Duodenal mucosa (tissue), 2 donors: ENCODE results near the gene KIF1B.
"Not testable (repeated sequence)": the region's sequence is repeated elsewhere in the genome, so short reads cannot be mapped to it uniquely, and the experiment has no call there.

Experiments
- H3K27ac ChIP-seq: one replicate; pipeline ENCODE4 v1.7.0; 2013; ENCODE audit warnings: low read depth, low read length
- H3K27me3 ChIP-seq, 2 donors: one replicate each; pipeline ENCODE4 v1.7.0; 2013; ENCODE audit warnings: low read length in 2 of 2, control low read depth in 1 of 2; ENCODE audit not compliant: insufficient read depth in 2 of 2, control insufficient read depth in 1 of 2
- H3K36me3 ChIP-seq, 2 donors: one replicate each; pipeline ENCODE4 v1.7.0; 2013; ENCODE audit warnings: low read length in 2 of 2, control low read depth in 1 of 2; ENCODE audit not compliant: insufficient read depth in 2 of 2, control insufficient read depth in 1 of 2
- H3K4me1 ChIP-seq, 2 donors: one replicate each; pipeline ENCODE4 v1.7.0; 2013; ENCODE audit warnings: low read length in 2 of 2, control low read depth in 1 of 2; ENCODE audit not compliant: insufficient read depth in 2 of 2, control insufficient read depth in 1 of 2
- H3K4me3 ChIP-seq, 2 donors: one replicate each; pipeline ENCODE4 v1.7.0; 2013; ENCODE audit warnings: low read length in 2 of 2, low read depth in 1 of 2
- H3K9ac ChIP-seq, 2 donors: one replicate each; pipeline ENCODE4 v1.7.0; 2013; ENCODE audit warnings: low read length in 2 of 2, low read depth in 1 of 2
- H3K9me3 ChIP-seq, 2 donors: one replicate each; pipeline ENCODE4 v1.7.0; 2013; ENCODE audit warnings: low read length in 2 of 2, control low read depth in 1 of 2; ENCODE audit not compliant: control insufficient read depth in 1 of 2

KIF1B gene

GRCh38 chr1:10415211-10415930 is 205.0 kb downstream of the KIF1B start:
- Histone ChIP-seq H3K4me3 (no peak overlapping the region), H3K27ac (no peak overlapping the region), H3K9ac (no peak overlapping the region), H3K36me3 (peaks cover 65 to 84% of the 10 kb centered on the region in 2 donors), H3K27me3 (no peaks in the 10 kb centered on the region), H3K4me1 (peaks cover 0 to 4% of the 10 kb centered on the region in 2 donors), H3K9me3 (no peaks in the 10 kb centered on the region)

- H3K4me1 ChIP-seq, H3K27me3 ChIP-seq, H3K9me3 ChIP-seq, H3K9ac ChIP-seq, H3K27ac ChIP-seq, H3K4me3 ChIP-seq: not testable (repeated sequence)
- H3K36me3 ChIP-seq = peaks cover 61 to 84% of the 10 kb centered on the region in 2 donors
Measured at GRCh38 chr1:10415967-10416366, 205.6 kb downstream of the KIF1B start.

GRCh38 chr1:10418741-10419140 is 208.4 kb downstream of the KIF1B start:
- H3K9ac ChIP-seq, H3K4me3 ChIP-seq, H3K9me3 ChIP-seq, H3K4me1 ChIP-seq, H3K27me3 ChIP-seq, H3K27ac ChIP-seq: not testable (repeated sequence)
- H3K36me3 ChIP-seq = peaks cover 36 to 63% of the 10 kb centered on the region in 2 donors

- Histone ChIP-seq H3K4me3 (no peak overlapping the region), H3K36me3 (peaks cover 36 to 61% of the 10 kb centered on the region in 2 donors), H3K4me1 (peaks cover 11 to 12% of the 10 kb centered on the region in 2 donors), H3K9ac (no peak overlapping the region), H3K27ac (no peak overlapping the region), H3K9me3 (no peaks in the 10 kb centered on the region), H3K27me3 (no peaks in the 10 kb centered on the region)
Measured at GRCh38 chr1:10419351-10419750, 209.0 kb downstream of the KIF1B start.

- Histone ChIP-seq H3K27me3 (no peaks in the 10 kb centered on the region), H3K36me3 (peaks cover 26 to 44% of the 10 kb centered on the region in 2 donors), H3K9me3 (no peaks in the 10 kb centered on the region), H3K9ac (no peak overlapping the region), H3K4me3 (no peak overlapping the region), H3K27ac (no peak overlapping the region), H3K4me1 (peaks cover 15 to 19% of the 10 kb centered on the region in 2 donors)
Measured at GRCh38 chr1:10421637-10422036, 211.3 kb downstream of the KIF1B start.

GRCh38 chr1:10424034-10424433 is 213.7 kb downstream of the KIF1B start:
- Histone ChIP-seq H3K36me3 (peaks cover 13 to 22% of the 10 kb centered on the region in 2 donors), H3K4me3 (no peak overlapping the region), H3K27ac (no peak overlapping the region), H3K4me1 (peaks cover 15 to 31% of the 10 kb centered on the region in 2 donors), H3K9ac (no peak overlapping the region), H3K9me3 (no peaks in the 10 kb centered on the region), H3K27me3 (no peaks in the 10 kb centered on the region)

GRCh38 chr1:10424651-10425050 is 214.3 kb downstream of the KIF1B start:
- Histone ChIP-seq H3K9me3 (no peaks in the 10 kb centered on the region), H3K4me1 (peaks cover 16 to 33% of the 10 kb centered on the region in 2 donors), H3K9ac (no peak overlapping the region), H3K4me3 (no peak overlapping the region), H3K27ac (no peak overlapping the region), H3K27me3 (no peaks in the 10 kb centered on the region), H3K36me3 (peaks cover 7 to 16% of the 10 kb centered on the region in 2 donors)

GRCh38 chr1:10425826-10426534 is 215.6 kb downstream of the KIF1B start:
- H3K27ac ChIP-seq, H3K27me3 ChIP-seq: not testable (repeated sequence)
- peaks cover 20 to 41% of the 10 kb centered on the region in 2 donors for H3K4me1 ChIP-seq

GRCh38 chr1:10426535-10426848 is 216.1 kb downstream of the KIF1B start:
- H3K9me3 ChIP-seq, H3K27me3 ChIP-seq, H3K36me3 ChIP-seq, H3K27ac ChIP-seq, H3K9ac ChIP-seq, H3K4me3 ChIP-seq: not testable (repeated sequence)
- peaks cover 24 to 46% of the 10 kb centered on the region in 2 donors for H3K4me1 ChIP-seq

More at GRCh38 chr1:10425826-10426534, 215.6 kb downstream of the KIF1B start:
- not testable (repeated sequence) for H3K36me3 ChIP-seq, H3K4me3 ChIP-seq, H3K9me3 ChIP-seq, H3K9ac ChIP-seq

GRCh38 chr1:10428984-10429383 is 218.6 kb downstream of the KIF1B start:
- Histone ChIP-seq H3K36me3 (no peaks in the 10 kb centered on the region), H3K27ac (no peak overlapping the region), H3K27me3 (no peaks in the 10 kb centered on the region), H3K4me3 (no peak overlapping the region), H3K9me3 (no peaks in the 10 kb centered on the region), H3K9ac (no peak overlapping the region), H3K4me1 (peaks cover 32 to 63% of the 10 kb centered on the region in 2 donors)
